NK-92 (cell line): ENCODE measurements around the gene NTM.
"Not testable (repeated sequence)": the region's sequence is repeated elsewhere in the genome, so short reads cannot be mapped to it uniquely, and the experiment has no call there.

Experiments
- DNase-seq: peaks from one replicate; lab custom pipeline; 2025; ENCODE audit not compliant: unreplicated experiment; lab: John Stamatoyannopoulos, UW

The NTM gene

GRCh38 chr11:131418189-131418588 is 47.8 kb downstream of the NTM start:
- no peak for DNase-seq

DNA sequence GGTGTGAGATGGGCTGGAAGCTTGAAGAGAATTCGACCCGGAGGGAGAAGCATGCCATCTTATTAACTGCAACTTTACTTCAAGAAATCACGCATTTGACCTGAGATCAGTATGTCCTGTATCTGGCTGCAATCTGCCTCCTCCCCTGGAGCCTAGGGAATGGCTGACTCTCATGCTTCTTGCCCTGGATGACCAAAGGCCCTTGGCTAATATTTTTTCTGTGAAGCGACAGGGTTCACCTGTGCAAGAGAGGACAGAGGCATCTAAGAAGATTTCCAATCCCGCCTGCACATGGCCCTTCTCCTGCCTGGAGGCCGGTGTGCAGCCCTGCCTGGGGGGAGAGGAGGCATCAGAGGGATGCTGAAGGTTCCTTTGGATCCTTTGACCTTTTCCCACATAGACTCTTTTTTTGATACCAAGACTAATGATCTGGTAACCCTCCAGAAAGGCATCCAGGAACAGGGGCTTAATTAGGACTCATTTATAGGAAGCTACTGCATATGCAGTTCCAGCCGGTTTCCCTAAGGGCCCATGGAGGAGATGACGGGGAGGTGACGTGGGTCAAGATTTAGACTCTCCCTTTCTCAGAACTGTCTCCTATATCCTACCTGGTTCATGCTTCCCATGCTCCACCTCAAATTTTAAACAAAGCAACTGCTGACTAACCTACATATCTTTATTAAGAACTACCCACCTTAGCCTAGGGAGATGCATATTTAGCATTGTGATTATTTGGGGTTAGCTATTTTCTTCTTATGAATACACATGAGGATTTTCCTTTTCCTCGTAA is 50.8 kb downstream of the NTM start:
- DNase-seq: no peak

DNA sequence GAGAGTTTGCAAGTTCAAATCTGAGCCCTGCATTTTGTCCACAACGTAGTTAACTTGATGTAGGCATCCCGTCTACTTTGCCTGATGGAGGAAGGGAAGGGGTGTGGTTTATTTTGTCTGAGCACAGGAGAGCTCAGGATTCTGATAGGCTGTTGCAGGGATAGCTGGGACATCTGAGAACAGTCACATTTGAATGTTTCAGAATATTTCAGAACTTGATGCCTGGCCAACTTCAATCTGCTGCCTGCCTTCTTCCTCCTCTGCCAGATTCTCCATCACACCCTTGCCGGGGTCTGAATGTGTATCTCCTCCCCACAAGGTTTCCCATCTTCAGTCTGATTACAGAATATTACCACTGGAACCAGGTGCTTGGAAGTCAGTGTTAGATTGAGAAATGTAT is 51.6 kb downstream of the NTM start:
- no peak for DNase-seq

DNA sequence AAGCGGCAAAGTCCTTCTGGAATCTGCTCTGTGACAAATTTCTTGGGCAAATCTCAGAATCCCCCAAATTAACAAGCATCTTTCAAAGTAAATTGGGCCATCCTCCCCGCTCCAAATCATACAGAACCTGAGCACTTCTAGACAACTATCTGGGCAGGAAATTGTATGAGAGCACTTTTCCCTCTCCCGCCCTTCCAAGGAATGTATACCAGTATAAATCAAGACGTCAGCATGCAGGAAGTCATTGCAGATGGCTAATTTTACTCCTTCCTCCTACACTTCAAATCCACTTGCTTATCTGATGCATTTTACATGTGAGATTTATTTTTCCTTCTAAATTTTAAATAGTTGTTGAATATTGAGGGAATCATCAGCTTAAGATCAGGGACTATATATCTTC is 52.1 kb downstream of the NTM start:
- no peak for DNase-seq

GRCh38 chr11:131423688-131424087 is 53.3 kb downstream of the NTM start:
- DNase-seq: no peak

- not testable (repeated sequence) for DNase-seq
These were observed 54.0 kb downstream of the NTM start for GRCh38 chr11:131424257-131424876.

DNA sequence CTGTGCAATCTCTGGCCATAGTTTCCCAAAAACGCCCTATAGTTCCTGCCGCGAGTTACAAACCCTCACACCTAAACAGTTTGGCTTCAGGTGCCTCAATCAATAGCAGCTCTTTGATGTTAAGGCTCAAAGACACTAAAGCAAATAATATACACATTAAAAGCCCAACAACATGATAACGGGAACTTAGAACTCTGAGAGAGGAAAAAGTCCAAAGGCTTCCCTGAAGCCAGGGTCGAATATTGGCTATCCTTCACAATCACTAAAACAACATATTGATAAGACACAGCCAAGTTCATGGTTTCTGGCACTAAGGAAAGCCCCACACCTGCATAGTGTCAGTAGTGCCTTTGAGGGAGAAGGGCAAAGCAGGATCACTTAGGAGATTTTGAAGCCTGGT is 54.9 kb downstream of the NTM start:
- DNase-seq: no peak

DNA sequence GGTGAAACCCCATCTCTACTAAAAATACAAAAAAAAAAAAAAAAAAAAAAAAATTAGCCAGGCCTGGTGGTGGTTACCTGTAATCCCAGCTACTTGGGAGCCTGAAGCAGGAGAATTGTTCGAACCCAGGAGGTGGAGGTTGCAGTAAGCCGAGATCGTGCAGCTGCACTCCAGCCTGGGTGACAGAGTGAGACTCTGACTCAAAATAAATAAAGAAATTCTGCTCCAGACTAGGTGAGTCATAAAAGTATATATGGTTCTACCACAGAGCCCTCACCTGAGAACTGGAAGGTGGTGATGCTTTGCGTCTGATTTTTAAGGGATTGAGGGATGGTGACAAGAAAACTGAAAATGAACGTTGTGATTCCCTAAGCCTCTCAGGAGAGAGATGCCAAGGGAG is 58.4 kb downstream of the NTM start:
- DNase-seq: no peak

DNA sequence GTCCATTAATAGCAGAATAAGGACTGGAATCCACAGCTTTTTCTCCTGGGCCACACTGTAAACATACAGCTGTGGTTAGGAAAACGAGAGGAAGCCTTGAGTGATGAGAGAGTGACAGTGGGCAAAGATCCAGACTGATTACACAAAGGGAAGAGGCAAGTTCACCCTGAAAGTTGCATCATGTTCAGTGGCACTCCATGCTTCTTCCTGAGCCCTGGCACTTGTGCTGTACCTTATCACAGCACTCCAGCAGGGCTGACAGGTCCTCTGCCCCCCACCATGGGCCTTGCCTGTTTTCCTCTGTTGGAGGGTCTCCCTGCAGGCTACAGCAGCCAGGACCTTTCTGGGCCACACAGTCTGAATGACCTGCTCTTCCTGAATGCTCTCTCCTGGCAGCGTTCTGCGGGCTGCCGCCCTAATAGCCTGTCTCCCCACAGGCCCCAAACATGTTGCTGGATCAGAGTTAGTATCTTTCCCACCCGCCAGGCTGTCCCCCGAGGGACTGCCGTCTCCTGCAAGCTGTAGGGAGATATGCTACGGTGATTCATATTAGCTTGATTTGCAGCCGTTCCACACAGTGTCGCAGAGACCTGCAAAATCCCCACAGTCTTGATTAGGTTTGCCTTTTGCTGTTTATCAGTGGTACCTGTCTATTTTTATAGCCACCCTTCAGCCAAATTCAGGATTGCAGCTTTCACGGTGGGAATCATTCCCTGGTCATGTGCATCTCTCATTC is 60.2 kb downstream of the NTM start:
- no peak for DNase-seq

GRCh38 chr11:131441051-131441810 is 70.8 kb downstream of the NTM start:
- DNase-seq: no peak

- no peak for DNase-seq
These were observed 76.3 kb downstream of the NTM start for GRCh38 chr11:131446590-131447275.

- no peak for DNase-seq
These were observed 76.9 kb downstream of the NTM start for GRCh38 chr11:131447277-131447815.

DNA sequence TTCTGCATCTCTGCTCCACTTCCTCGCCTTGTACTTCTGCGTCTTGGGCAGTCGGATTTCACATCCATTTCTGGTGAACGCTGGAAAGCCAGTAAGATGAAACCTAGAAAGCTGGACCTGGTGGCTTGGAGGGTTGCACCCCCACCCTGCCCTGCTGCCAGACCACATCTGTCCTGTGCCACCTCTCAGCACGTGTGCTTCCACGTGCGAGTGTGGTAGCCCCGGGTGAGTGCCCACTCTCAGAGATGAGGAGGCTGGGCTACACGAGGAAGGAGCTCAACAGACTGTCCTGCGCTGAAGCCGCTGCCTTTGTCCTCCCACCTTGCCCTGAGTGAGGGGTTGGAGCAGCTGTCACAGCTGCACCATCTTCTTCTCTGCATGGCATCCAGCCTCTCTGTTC is 77.5 kb downstream of the NTM start:
- no peak for DNase-seq

- no peak for DNase-seq
These were observed 78.9 kb downstream of the NTM start for GRCh38 chr11:131449036-131450019.

DNA sequence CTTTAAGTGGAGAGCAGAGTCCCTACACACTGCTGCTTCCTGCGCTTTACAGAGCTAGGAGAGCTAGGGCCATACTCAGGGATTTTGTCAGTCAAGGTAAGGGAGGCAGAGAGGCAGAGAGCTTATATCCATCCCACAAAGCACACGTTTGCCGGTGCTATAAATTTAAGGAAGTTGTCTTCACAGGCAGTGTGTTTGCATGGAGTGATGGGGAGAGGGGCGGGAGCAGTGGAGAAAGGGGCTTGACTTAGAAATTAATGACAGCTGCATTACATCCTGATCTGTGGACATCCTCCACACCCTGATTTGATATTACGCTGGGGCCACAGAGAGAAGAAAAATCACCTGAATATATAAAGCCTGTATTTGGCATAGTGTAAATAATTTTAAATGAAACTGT is 84.1 kb downstream of the NTM start:
- DNase-seq: no peak

DNA sequence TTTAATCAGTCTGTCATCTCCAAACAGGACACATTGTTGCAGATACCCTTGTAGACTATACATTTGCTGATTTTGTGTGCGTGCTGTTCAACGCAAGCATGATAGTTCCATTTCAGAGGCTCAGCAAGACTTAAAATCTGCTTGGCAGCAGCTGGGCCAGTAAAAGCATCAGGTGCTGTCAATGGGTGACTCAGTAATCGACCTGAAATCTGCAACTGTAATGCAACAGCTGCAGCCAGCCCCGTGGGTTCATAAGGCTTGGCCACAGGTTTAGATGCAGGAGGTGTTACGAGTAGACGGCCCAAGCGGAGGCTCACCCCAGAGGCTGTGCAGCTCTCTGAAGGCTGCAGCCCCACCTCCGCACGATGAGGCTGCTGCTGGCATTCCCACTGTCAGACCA is 84.6 kb downstream of the NTM start:
- DNase-seq: no peak

DNA sequence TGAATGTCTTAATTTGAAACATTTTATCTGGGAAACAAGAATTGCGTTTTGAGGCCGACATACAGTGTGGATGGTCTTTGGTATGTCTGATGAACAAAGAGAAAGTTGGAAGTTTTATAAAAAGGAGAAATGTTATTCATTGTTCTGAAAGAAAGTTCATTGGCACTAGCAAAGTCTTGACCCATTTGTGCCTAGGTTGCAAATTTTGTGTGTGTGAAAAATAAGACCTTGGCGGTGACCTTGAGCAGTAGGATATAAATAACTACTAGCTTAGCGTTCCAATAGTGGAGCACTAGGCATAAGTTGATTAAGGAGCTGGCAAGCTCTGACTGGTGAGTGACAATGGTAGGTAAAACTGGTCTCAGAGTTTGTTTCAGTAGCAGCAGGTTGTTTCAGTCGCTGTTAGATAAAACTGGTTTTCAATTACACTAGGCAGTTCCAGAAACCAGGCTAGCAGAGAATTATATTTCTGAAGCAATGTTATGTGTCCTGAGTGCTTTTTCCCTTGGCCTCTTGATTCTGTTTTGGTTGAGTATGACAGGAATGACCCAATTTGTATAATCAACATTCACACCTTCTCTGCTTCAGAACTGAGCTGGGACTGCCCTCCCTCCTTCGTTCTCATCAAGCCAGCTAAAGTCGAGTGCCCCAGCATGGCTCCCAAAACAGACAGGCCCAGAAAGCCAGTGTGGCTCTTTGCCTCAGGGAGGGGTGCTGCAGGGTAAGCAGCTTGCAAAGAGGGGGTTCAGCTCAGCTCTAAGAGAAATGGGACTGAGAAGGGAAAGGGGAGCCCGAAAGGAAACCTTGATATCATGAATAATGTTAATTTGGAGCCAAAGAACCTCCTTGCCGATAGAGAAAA is 85.7 kb downstream of the NTM start:
- no peak for DNase-seq

- no peak for DNase-seq
These were observed 86.7 kb downstream of the NTM start for GRCh38 chr11:131457163-131457562.
